ENCODE results near the gene LRRC1.

The LRRC1 gene

DNA sequence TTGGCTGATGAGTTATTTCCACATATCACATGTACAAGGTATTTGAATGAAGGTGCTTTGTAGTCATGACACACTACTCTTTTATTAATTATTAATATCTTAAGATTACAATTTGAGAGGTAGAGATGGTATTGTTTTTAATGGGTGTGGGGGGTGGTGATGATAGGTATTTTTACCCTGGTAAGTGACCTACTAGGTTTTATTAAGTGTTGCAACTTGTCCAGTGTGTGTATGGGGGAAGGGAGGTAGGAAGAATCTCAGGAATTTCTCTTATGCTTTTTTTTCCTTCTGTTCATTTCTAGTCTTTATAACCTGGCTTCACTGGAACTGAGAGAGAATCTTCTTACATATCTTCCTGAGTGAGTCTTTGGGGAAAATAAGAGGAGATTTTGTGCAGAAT is 101.4 kb downstream of the LRRC1 start:
- Histone ChIP-seq H2BK5ac (ENCODE audit: low read length) (no peak overlapping the region), H3K18ac (ENCODE audit: low read length) (no peak overlapping the region), H3K4me2 (ENCODE audit: insufficient read depth, low read length, poor library complexity, severe bottlenecking) (no peak overlapping the region), H3K4me3 (ENCODE audit: low read length in 2 of 2) (no peak overlapping the region), H3K14ac (ENCODE audit: low read length) (no peak overlapping the region), H3K4me1 (ENCODE audit: control insufficient read depth in 2 of 2, insufficient read depth in 1 of 2, low read depth in 1 of 2, low read length in 2 of 2) (peaks cover 1 to 2% of the 10 kb centered on the region in 2 donors), H2BK120ac (ENCODE audit: low read depth, low read length) (no peak overlapping the region), H4K8ac (ENCODE audit: low read depth, low read length) (no peak overlapping the region), H3K23ac (ENCODE audit: low read depth, low read length, poor library complexity) (no peak overlapping the region), H2BK15ac (ENCODE audit: low read length) (no peak overlapping the region), H3K79me1 (ENCODE audit: low read depth, low read length) (no peaks in the 10 kb centered on the region), H3K9ac (ENCODE audit: low read depth, low read length, poor library complexity) (no peak overlapping the region), H2BK12ac (ENCODE audit: low read length) (no peak overlapping the region), H2AK5ac (ENCODE audit: low read depth, low read length) (no peak overlapping the region), H3K27ac (replicated peaks; ENCODE audit: low read length) (no peak overlapping the region), H3K9me3 (replicated peaks in 1 of 2; ENCODE audit: control insufficient read depth in 2 of 2, insufficient read depth in 1 of 2, low read depth in 1 of 2, low read length in 2 of 2) (no peaks in the 10 kb centered on the region), H3K27me3 (ENCODE audit: control insufficient read depth in 3 of 3, insufficient read depth in 3 of 3, low read depth in 1 of 3, low read length in 3 of 3) (no peaks in the 10 kb centered on the region), H4K91ac (ENCODE audit: low read depth, low read length, poor library complexity) (no peak overlapping the region), H3K4ac (ENCODE audit: low read length) (no peak overlapping the region), H2AFZ (ENCODE audit: low read length) (no peak overlapping the region), H3K36me3 (replicated peaks in 1 of 2; ENCODE audit: control insufficient read depth in 2 of 2, insufficient read depth in 2 of 2, low read length in 2 of 2) (peaks cover 0 to 3% of the 10 kb centered on the region in 2 donors)
- DNase-seq (ENCODE audit: low spot score): no peak

DNA sequence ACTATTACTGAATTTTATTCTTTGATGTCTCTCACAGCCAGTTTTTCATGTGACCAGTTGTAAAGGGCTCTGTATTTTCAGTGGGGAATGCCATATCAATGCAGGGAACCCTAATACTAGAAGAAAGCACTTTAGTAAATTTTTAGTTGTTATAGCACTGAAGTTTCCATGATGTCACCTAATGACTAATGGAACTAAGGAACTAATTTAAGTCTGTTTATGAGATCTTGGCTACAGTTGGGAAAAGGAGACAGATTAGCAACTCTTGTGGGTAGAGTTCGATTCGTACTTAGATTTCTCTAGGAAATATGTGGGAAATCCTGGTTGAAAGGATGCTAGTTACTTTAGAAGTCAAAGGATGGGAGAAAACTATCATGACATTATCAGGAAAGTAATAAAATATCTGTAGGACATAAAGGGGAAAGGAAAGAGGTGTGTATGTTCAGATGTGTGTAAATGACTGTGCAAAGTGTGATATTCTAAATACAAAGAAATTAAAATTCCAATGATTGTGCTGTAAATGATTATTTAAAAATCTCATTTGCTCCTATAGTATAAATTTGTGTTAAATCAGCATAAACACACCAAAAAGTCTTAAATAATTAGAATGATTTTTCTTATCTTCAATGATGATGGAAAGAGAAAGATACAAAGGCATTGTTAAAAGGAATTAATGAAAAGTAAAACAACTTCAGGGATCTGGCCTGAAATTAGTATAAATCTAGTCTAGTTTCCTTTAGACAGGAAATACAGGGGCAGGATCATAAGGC is 103.4 kb downstream of the LRRC1 start:
- no peak overlapping the region for H3K18ac ChIP-seq (ENCODE audit: low read length)
- H4K8ac ChIP-seq (ENCODE audit: low read depth, low read length): no peak overlapping the region
- H3K79me1 ChIP-seq (ENCODE audit: low read depth, low read length): no peaks in the 10 kb centered on the region
- H3K4me1 ChIP-seq (ENCODE audit: control insufficient read depth in 2 of 2, insufficient read depth in 1 of 2, low read depth in 1 of 2, low read length in 2 of 2): peaks cover 1 to 2% of the 10 kb centered on the region in 2 donors
- H3K9me3 ChIP-seq (replicated peaks in 1 of 2; ENCODE audit: control insufficient read depth in 2 of 2, insufficient read depth in 1 of 2, low read depth in 1 of 2, low read length in 2 of 2): no peaks in the 10 kb centered on the region
- H2BK15ac ChIP-seq (ENCODE audit: low read length): no peak overlapping the region
- no peak overlapping the region for H3K4ac ChIP-seq (ENCODE audit: low read length)
- H2BK120ac ChIP-seq (ENCODE audit: low read depth, low read length): no peak overlapping the region
- H2BK12ac ChIP-seq (ENCODE audit: low read length): no peak overlapping the region
- no peak overlapping the region for H2BK5ac ChIP-seq (ENCODE audit: low read length)
- no CpG with 5 or more reads among the region's 2 CpGs for WGBS, 2 donors (ENCODE audit: extremely low coverage in 2 of 2, insufficient read length in 2 of 2, insufficient replicate concordance in 1 of 2)
- H3K27ac ChIP-seq (replicated peaks; ENCODE audit: low read length): no peak overlapping the region
- H2AFZ ChIP-seq (ENCODE audit: low read length): no peak overlapping the region
- no peak overlapping the region for H3K9ac ChIP-seq (ENCODE audit: low read depth, low read length, poor library complexity)
- no peak overlapping the region for H3K4me2 ChIP-seq (ENCODE audit: insufficient read depth, low read length, poor library complexity, severe bottlenecking)
- H3K23ac ChIP-seq (ENCODE audit: low read depth, low read length, poor library complexity): no peak overlapping the region
- no peak for DNase-seq (ENCODE audit: low spot score)
- no peak overlapping the region for H3K4me3 ChIP-seq (ENCODE audit: low read length in 2 of 2)
- H3K14ac ChIP-seq (ENCODE audit: low read length): no peak overlapping the region
- no peak overlapping the region for H2AK5ac ChIP-seq (ENCODE audit: low read depth, low read length)
- peaks cover 0 to 3% of the 10 kb centered on the region in 2 donors for H3K36me3 ChIP-seq (replicated peaks in 1 of 2; ENCODE audit: control insufficient read depth in 2 of 2, insufficient read depth in 2 of 2, low read length in 2 of 2)
- H3K27me3 ChIP-seq (ENCODE audit: control insufficient read depth in 3 of 3, insufficient read depth in 3 of 3, low read depth in 1 of 3, low read length in 3 of 3): no peaks in the 10 kb centered on the region
- H4K91ac ChIP-seq (ENCODE audit: low read depth, low read length, poor library complexity): no peak overlapping the region

DNA sequence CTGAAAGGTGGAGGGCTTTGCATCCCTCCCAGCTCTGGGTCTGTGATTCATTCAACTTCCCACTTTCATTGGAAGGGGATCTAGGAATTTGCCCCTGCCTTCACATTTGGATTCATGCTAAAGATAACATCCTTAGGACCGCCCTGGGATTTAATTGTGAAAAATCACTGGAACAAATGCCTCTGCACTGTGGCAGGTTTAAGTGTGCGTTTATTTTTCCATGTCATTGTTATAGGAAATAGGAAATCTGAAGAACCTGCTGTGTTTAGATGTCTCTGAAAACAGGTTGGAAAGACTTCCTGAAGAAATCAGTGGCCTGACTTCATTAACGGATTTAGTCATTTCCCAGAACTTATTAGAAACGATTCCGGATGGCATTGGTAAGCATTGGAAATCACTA is 104.7 kb downstream of the LRRC1 start:
- Histone ChIP-seq H4K91ac (ENCODE audit: low read depth, low read length, poor library complexity) (no peak overlapping the region), H3K9me3 (replicated peaks in 1 of 2; ENCODE audit: control insufficient read depth in 2 of 2, insufficient read depth in 1 of 2, low read depth in 1 of 2, low read length in 2 of 2) (no peaks in the 10 kb centered on the region), H4K8ac (ENCODE audit: low read depth, low read length) (no peak overlapping the region), H3K4me1 (ENCODE audit: control insufficient read depth in 2 of 2, insufficient read depth in 1 of 2, low read depth in 1 of 2, low read length in 2 of 2) (peaks cover 1 to 2% of the 10 kb centered on the region in 2 donors), H3K4me3 (ENCODE audit: low read length in 2 of 2) (no peak overlapping the region), H2BK5ac (ENCODE audit: low read length) (no peak overlapping the region), H3K4ac (ENCODE audit: low read length) (no peak overlapping the region), H3K4me2 (ENCODE audit: insufficient read depth, low read length, poor library complexity, severe bottlenecking) (no peak overlapping the region), H2BK15ac (ENCODE audit: low read length) (no peak overlapping the region), H3K27me3 (ENCODE audit: control insufficient read depth in 3 of 3, insufficient read depth in 3 of 3, low read depth in 1 of 3, low read length in 3 of 3) (no peaks in the 10 kb centered on the region), H3K79me1 (ENCODE audit: low read depth, low read length) (no peaks in the 10 kb centered on the region), H3K14ac (ENCODE audit: low read length) (no peak overlapping the region), H2BK12ac (ENCODE audit: low read length) (no peak overlapping the region), H2AFZ (ENCODE audit: low read length) (no peak overlapping the region), H2BK120ac (ENCODE audit: low read depth, low read length) (no peak overlapping the region), H3K36me3 (replicated peaks in 1 of 2; ENCODE audit: control insufficient read depth in 2 of 2, insufficient read depth in 2 of 2, low read length in 2 of 2) (peaks cover 2 to 3% of the 10 kb centered on the region in 2 donors), H3K23ac (ENCODE audit: low read depth, low read length, poor library complexity) (no peak overlapping the region), H3K9ac (ENCODE audit: low read depth, low read length, poor library complexity) (no peak overlapping the region), H3K18ac (ENCODE audit: low read length) (no peak overlapping the region), H3K27ac (replicated peaks; ENCODE audit: low read length) (no peak overlapping the region), H2AK5ac (ENCODE audit: low read depth, low read length) (no peak overlapping the region)
- no CpG with 5 or more reads among the region's 5 CpGs for WGBS, 2 donors (ENCODE audit: extremely low coverage in 2 of 2, insufficient read length in 2 of 2, insufficient replicate concordance in 1 of 2)
- DNase-seq (ENCODE audit: low spot score): no peak

- Histone ChIP-seq H2AK5ac (ENCODE audit: low read depth, low read length) (no peak overlapping the region), H4K8ac (ENCODE audit: low read depth, low read length) (no peak overlapping the region), H3K4me1 (ENCODE audit: control insufficient read depth in 2 of 2, insufficient read depth in 1 of 2, low read depth in 1 of 2, low read length in 2 of 2) (no peaks in the 10 kb centered on the region), H3K9ac (ENCODE audit: low read depth, low read length, poor library complexity) (no peak overlapping the region), H2BK12ac (ENCODE audit: low read length) (no peak overlapping the region), H4K91ac (ENCODE audit: low read depth, low read length, poor library complexity) (no peak overlapping the region), H3K14ac (ENCODE audit: low read length) (no peak overlapping the region), H2BK15ac (ENCODE audit: low read length) (no peak overlapping the region), H3K4ac (ENCODE audit: low read length) (no peak overlapping the region), H3K27ac (replicated peaks; ENCODE audit: low read length) (no peak overlapping the region), H3K4me2 (ENCODE audit: insufficient read depth, low read length, poor library complexity, severe bottlenecking) (no peak overlapping the region), H3K4me3 (ENCODE audit: low read length in 2 of 2) (no peak overlapping the region), H3K79me1 (ENCODE audit: low read depth, low read length) (no peaks in the 10 kb centered on the region), H3K9me3 (replicated peaks in 1 of 2; ENCODE audit: control insufficient read depth in 2 of 2, insufficient read depth in 1 of 2, low read depth in 1 of 2, low read length in 2 of 2) (no peaks in the 10 kb centered on the region), H3K36me3 (replicated peaks in 1 of 2; ENCODE audit: control insufficient read depth in 2 of 2, insufficient read depth in 2 of 2, low read length in 2 of 2) (peaks cover 4 to 5% of the 10 kb centered on the region in 2 donors), H3K27me3 (ENCODE audit: control insufficient read depth in 3 of 3, insufficient read depth in 3 of 3, low read depth in 1 of 3, low read length in 3 of 3) (no peaks in the 10 kb centered on the region), H2BK5ac (ENCODE audit: low read length) (no peak overlapping the region), H2BK120ac (ENCODE audit: low read depth, low read length) (no peak overlapping the region), H3K23ac (ENCODE audit: low read depth, low read length, poor library complexity) (no peak overlapping the region), H2AFZ (ENCODE audit: low read length) (no peak overlapping the region), H3K18ac (ENCODE audit: low read length) (no peak overlapping the region)
- DNase-seq (ENCODE audit: low spot score): no peak
- WGBS, 2 donors (ENCODE audit: extremely low coverage in 2 of 2, insufficient read length in 2 of 2, insufficient replicate concordance in 1 of 2): no CpG with 5 or more reads among the region's 2 CpGs
Observed at GRCh38 chr6:53903357-53903756, 108.6 kb downstream of the LRRC1 start.
